GM23338 (cell line): ENCODE results near the gene WASHC2C. TPM values are rescaled to one million over a fixed set of nuclear protein-coding genes. Genes with fewer than 3 reads are reported as not detected.
"Not testable (repeated sequence)": the region's sequence is repeated elsewhere in the genome, so short reads cannot be mapped to it uniquely, and the experiment has no call there.

Experiments used
- ATAC-seq: fragments of 200-7000 bp; cut with Tn5 transposase; 3 replicates; pipeline ENCODE4 v1.9.1; 2020
- DNase-seq: peaks from one replicate; pipeline ENCODE4 v3.0.0-alpha.2; 2015; ENCODE audit warnings: low spot score
- H2AFZ ChIP-seq: fragments of 200-600 bp; sonication (generic); 2 replicates; pipeline ENCODE4 v1.8.0; 2016; ENCODE audit warnings: antibody characterized with exemption, mild to moderate bottlenecking, moderate library complexity
- H3F3A ChIP-seq: fragments of 200-600 bp; sonication (generic); replicated peaks from 2 replicates; pipeline ENCODE4 v1.8.0; 2017; ENCODE audit warnings: antibody characterized with exemption, mixed run types, low read depth
- H3K27ac ChIP-seq: fragments of 200-600 bp; sonication (generic); 2 replicates; pipeline ENCODE4 v1.6.1; 2016; ENCODE audit warnings: low read depth
- H3K27me3 ChIP-seq: fragments of 200-600 bp; sonication (generic); 2 replicates; pipeline ENCODE4 v1.8.0; 2016; ENCODE audit warnings: mild to moderate bottlenecking, mixed run types, moderate library complexity; ENCODE audit not compliant: insufficient read depth
- H3K36me3 ChIP-seq: fragments of 200-600 bp; sonication (generic); 2 replicates; pipeline ENCODE4 v1.8.0; 2016; ENCODE audit warnings: mild to moderate bottlenecking; ENCODE audit not compliant: insufficient read depth
- H3K4me1 ChIP-seq: fragments of 200-600 bp; sonication (generic); 2 replicates; pipeline ENCODE4 v1.8.0; 2016; ENCODE audit warnings: mild to moderate bottlenecking, moderate library complexity; ENCODE audit not compliant: insufficient read depth
- H3K4me2 ChIP-seq: fragments of 200-600 bp; sonication (generic); 2 replicates; pipeline ENCODE4 v1.7.1; 2017; ENCODE audit warnings: mixed run types
- H3K4me3 ChIP-seq: fragments of 200-600 bp; sonication (generic); 2 replicates; pipeline ENCODE4 v1.6.1; 2016; ENCODE audit warnings: mixed run types
- H3K79me2 ChIP-seq: fragments of 200-600 bp; sonication (generic); replicated peaks from 2 replicates; pipeline ENCODE4 v1.8.0; 2017; ENCODE audit warnings: mild to moderate bottlenecking; ENCODE audit not compliant: insufficient read depth
- H3K9me2 ChIP-seq: fragments of 200-600 bp; sonication (generic); 2 replicates; pipeline ENCODE4 v1.8.0; 2017; ENCODE audit not compliant: insufficient read depth
- H4K20me1 ChIP-seq: fragments of 200-600 bp; sonication (generic); replicated peaks from 2 replicates; pipeline ENCODE4 v1.8.0; 2017; ENCODE audit warnings: mild to moderate bottlenecking; ENCODE audit not compliant: insufficient read depth
- H3K27ac Mint-ChIP-seq: 2 replicates; pipeline ENCODE4 v1.8.0; 2020; ENCODE audit warnings: inconsistent platforms, mild to moderate bottlenecking, moderate library complexity, mixed read lengths
- H3K27me3 Mint-ChIP-seq: 3 replicates; pipeline ENCODE4 v1.8.0; 2022; ENCODE audit warnings: low read depth, mild to moderate bottlenecking, moderate library complexity, mixed read lengths, inconsistent platforms; ENCODE audit not compliant: insufficient read depth, poor library complexity
- H3K36me3 Mint-ChIP-seq: 3 replicates; pipeline ENCODE4 v1.8.0; 2021; ENCODE audit warnings: low read depth, mild to moderate bottlenecking, inconsistent platforms, moderate library complexity, mixed read lengths
- H3K4me1 Mint-ChIP-seq: 3 replicates; pipeline ENCODE4 v1.8.0; 2020; ENCODE audit warnings: mild to moderate bottlenecking, inconsistent platforms, mixed read lengths
- H3K4me3 Mint-ChIP-seq: 3 replicates; pipeline ENCODE4 v1.8.0; 2021; ENCODE audit warnings: moderate library complexity, mild to moderate bottlenecking, inconsistent platforms, mixed read lengths
- H3K9me3 Mint-ChIP-seq: 3 replicates; pipeline ENCODE4 v1.8.0; 2020; ENCODE audit warnings: moderate library complexity, mild to moderate bottlenecking, inconsistent platforms, mixed read lengths
- CTCF ChIP-seq, 2 experiments: fragments of 200-600 bp in 1 of 2; sonication (generic) in 1 of 2; conservative IDR thresholded peaks; 2 replicates each; pipeline versions ENCODE4 v1.5.1 to v1.6.1; 2016 to 2017; ENCODE audit warnings: antibody characterized with exemption in 2 of 2, low read depth in 2 of 2, mild to moderate bottlenecking in 2 of 2, moderate library complexity in 1 of 2
- EZH2 ChIP-seq: fragments of 200-600 bp; sonication (generic); IDR thresholded peaks from one replicate; pipeline ENCODE4 v1.8.0; 2017; ENCODE audit warnings: antibody characterized with exemption, mild to moderate bottlenecking, low read depth; ENCODE audit not compliant: unreplicated experiment
- EZH2phosphoT487 ChIP-seq: fragments of 200-600 bp; sonication (generic); IDR thresholded peaks from one replicate; pipeline ENCODE4 v1.8.1; 2018; ENCODE audit warnings: antibody characterized with exemption; ENCODE audit not compliant: unreplicated experiment
- JUNB ChIP-seq: IDR thresholded peaks from one replicate; pipeline ENCODE4 v1.6.1; 2016; ENCODE audit warnings: antibody characterized with exemption; ENCODE audit not compliant: unreplicated experiment
- ZNF114 ChIP-seq: fragments of 250-450 bp; sonication (Bioruptor Pico); IDR thresholded peaks from 2 replicates; pipeline ENCODE4 v1.5.0; 2020; ENCODE audit warnings: mild to moderate bottlenecking, moderate library complexity
- polyA plus RNA-seq: library from polyadenylated mRNA; unstranded; fragments of >200 nt; fragmentation: Nextera tagmentation; extraction: Ambion mirVana; gene quantifications from 2 replicates; pipeline ENCODE4 v1.2.1, GENCODE V29; 2016
- total RNA-seq: library from RNA; depleted of rRNA; stranded (reverse); fragments of >200 nt; shearing (Covaris generic); gene quantifications from 2 replicates; pipeline ENCODE4 v1.2.3, GENCODE V29; 2014

Gene WASHC2C
- total and polyA plus RNA-seq, 2 experiments from 2014 or later: 16.2 to 25.2 TPM

GRCh38 chr10:45811075-45811474, 84.0 kb downstream of the WASHC2C start (continued):
- no peak for TF ChIP-seq CTCF (conservative IDR thresholded peaks at IDR 0.05; ENCODE audit: low read depth in 2 of 2)
- TF ChIP-seq EZH2: no peak
- TF ChIP-seq EZH2phosphoT487: no peak
- no peak for TF ChIP-seq JUNB

DNA sequence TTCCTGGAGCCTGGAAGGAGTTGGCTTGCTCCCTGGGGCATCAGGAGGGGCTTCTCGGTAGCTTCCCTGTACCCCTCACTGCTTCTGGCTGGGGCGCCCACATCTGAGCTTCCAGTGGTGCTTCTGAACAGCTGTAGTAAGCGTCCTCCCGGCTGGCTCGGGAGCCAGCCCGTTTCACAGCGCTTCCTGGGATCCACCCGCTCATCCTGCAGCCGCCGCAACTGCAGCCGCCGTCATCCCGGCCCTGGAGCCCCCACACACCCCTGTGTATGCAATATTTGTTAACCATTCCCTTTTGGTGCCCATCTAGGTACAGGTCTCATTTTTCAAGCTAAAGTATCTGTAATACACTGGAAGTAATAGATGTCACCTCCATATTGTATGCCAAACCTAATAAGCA, 85.9 kb downstream of the WASHC2C start:
- H4K20me1 ChIP-seq, ATAC-seq, H3K27ac ChIP-seq, H3K4me1 Mint-ChIP-seq, DNase-seq, H3K4me2 ChIP-seq, H2AFZ ChIP-seq, H3K36me3 ChIP-seq, H3F3A ChIP-seq, H3K27ac Mint-ChIP-seq, H3K79me2 ChIP-seq, H3K4me3 ChIP-seq, H3K36me3 Mint-ChIP-seq, H3K4me1 ChIP-seq, H3K9me2 ChIP-seq, H3K4me3 Mint-ChIP-seq, H3K9me3 Mint-ChIP-seq, H3K27me3 ChIP-seq, H3K27me3 Mint-ChIP-seq: not testable (repeated sequence)

GRCh38 chr10:45814146-45814545, 87.1 kb downstream of the WASHC2C start:
- H3K4me3 Mint-ChIP-seq, ATAC-seq, H3K9me2 ChIP-seq, H3K4me3 ChIP-seq, H3K36me3 ChIP-seq, H3F3A ChIP-seq, H3K79me2 ChIP-seq, DNase-seq, H3K27ac Mint-ChIP-seq, H3K27ac ChIP-seq, H2AFZ ChIP-seq, H3K4me1 Mint-ChIP-seq, H4K20me1 ChIP-seq, H3K27me3 ChIP-seq, H3K36me3 Mint-ChIP-seq, H3K4me2 ChIP-seq, H3K27me3 Mint-ChIP-seq, H3K4me1 ChIP-seq: not testable (repeated sequence)
- H3K9me3 Mint-ChIP-seq: peaks cover 16% of the 10 kb centered on the region

- no peak overlapping the region for H3K4me3 ChIP-seq
- no peak for DNase-seq
- H3K79me2 ChIP-seq: no peaks in the 10 kb centered on the region
- H3K4me1 ChIP-seq: no peaks in the 10 kb centered on the region
- no peaks in the 10 kb centered on the region for H3K9me2 ChIP-seq
- Mint-ChIP-seq H3K27me3 (no peaks in the 10 kb centered on the region), H3K4me1 (peaks cover 5% of the 10 kb centered on the region), H3K36me3 (no peaks in the 10 kb centered on the region; the same call in 2 of the 3 replicates), H3K9me3 (peaks cover 16% of the 10 kb centered on the region), H3K27ac (no peak overlapping the region), H3K4me3 (no peak overlapping the region)
- H3K36me3 ChIP-seq: no peaks in the 10 kb centered on the region
- no peaks in the 10 kb centered on the region for H3K27me3 ChIP-seq
- H4K20me1 ChIP-seq: no peaks in the 10 kb centered on the region
- ATAC-seq: no peak
- H3K4me2 ChIP-seq: no peak overlapping the region
- no peak overlapping the region for H3K27ac ChIP-seq
- no peak overlapping the region for H2AFZ ChIP-seq
- no peaks in the 10 kb centered on the region for H3F3A ChIP-seq
- TF ChIP-seq ZNF114 (CRISPR knock-in tag): no peak
- TF ChIP-seq CTCF (conservative IDR thresholded peaks at IDR 0.05; ENCODE audit: low read depth in 2 of 2): no peak
Observed at GRCh38 chr10:45817130-45817859, 90.2 kb downstream of the WASHC2C start.
